GM13976 (cell line): ENCODE data around the gene EMSY.

Experiments
- DNase-seq: peaks from one replicate; pipeline ENCODE4 v3.0.0; 2012; ENCODE audit warnings: low spot score
- in situ Hi-C: fragments of 300-500 bp; cut with MboI; formaldehyde crosslinking; loops from one replicate; pipeline ENCODE4 v1.12.0; 2022; ENCODE audit warnings: low sequenced_read_pairs, mixed read lengths, inconsistent platforms; ENCODE audit not compliant: unreplicated experiment
- TF ChIP-seq, protein P1 (sequence below): IDR thresholded peaks from 2 replicates; pipeline ENCODE4 v1.5.1; 2012; ENCODE audit warnings: borderline replicate concordance, mild to moderate bottlenecking; ENCODE audit not compliant: insufficient read depth; ENCODE audit errors: extremely low read depth, missing control alignments, control extremely low read depth

The EMSY gene

DNA sequence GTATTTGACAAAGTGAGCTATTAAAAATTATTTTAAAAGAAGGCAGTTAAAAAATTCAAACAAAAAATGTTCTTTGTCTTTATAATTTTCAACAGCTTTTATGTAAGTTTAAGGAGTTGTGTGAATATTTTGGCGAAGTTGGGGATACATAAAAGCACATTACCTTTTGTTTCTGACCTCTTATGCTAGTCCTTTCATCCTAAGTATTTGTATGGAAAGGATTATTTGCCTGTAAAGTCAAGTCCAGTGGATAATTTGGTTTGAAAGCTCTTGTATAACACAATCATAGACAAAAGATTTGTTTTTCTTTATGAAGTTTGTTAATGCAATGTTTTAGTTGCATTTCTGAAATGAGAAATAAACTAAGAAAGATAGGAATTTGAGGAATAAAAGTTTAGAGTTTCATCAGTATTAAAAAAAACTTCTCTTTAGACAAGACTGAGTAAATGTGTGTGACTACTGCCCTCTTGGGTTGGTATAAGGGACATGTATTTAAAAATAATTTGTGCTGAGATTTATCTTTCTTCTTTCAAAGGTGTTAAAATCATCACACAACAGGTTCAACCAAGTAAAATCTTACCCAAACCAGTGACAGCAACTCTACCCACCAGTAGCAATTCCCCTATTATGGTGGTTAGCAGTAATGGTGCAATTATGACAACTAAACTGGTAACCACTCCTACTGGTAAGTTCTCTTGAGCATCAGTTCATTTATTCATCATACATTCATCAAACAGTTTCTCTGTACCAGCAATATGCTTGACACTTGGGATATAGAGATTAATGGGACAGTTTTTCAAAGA lies 68.2 kb downstream of the EMSY start:
- DNase-seq: no peak
- in situ Hi-C loops: no loop called here
- TF ChIP-seq, protein P1, sequence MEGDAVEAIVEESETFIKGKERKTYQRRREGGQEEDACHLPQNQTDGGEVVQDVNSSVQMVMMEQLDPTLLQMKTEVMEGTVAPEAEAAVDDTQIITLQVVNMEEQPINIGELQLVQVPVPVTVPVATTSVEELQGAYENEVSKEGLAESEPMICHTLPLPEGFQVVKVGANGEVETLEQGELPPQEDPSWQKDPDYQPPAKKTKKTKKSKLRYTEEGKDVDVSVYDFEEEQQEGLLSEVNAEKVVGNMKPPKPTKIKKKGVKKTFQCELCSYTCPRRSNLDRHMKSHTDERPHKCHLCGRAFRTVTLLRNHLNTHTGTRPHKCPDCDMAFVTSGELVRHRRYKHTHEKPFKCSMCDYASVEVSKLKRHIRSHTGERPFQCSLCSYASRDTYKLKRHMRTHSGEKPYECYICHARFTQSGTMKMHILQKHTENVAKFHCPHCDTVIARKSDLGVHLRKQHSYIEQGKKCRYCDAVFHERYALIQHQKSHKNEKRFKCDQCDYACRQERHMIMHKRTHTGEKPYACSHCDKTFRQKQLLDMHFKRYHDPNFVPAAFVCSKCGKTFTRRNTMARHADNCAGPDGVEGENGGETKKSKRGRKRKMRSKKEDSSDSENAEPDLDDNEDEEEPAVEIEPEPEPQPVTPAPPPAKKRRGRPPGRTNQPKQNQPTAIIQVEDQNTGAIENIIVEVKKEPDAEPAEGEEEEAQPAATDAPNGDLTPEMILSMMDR: no peak

DNA sequence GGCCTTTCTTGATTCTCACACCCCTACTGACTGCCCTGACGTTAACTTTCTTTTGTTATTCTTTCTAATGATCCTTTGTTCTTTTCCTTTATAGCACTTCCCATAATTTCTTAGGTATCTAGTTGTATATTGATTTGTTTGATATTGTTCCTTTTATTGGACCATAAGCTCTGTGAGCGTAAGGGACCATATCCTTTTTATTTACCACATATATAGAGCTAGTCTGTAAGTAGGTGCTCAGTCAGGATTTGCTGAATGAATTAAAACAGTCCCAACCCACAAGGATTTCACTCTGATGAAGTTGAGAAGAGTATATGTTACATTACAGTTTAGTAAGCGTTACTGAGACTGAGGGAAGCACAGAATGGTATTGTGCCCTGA lies 68.8 kb downstream of the EMSY start:
- in situ Hi-C loops: no loop called here

DNA sequence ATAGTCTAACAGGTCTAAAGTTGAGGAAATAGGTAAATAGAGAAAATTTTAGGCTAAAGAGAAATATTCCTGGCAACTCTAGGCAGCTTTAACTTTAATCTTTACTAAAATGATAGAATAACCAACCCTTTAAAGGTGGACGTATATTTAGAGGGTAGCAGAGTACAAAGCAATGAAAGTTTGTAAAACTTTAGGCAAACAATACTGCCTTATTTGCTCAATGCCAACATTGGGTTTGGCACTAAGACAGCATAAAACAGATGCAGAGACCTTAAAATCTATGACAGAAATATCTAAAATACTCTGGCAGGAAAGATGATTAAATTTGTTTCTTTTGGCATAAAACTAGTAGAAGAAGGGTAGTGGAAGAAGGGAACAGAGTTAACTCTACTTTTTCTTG lies 70.7 kb downstream of the EMSY start:
- TF ChIP-seq, protein P1: no peak
- in situ Hi-C loops: no loop called here
- DNase-seq: no peak

More for the DNA sequence above, 68.8 kb downstream of the EMSY start:
- no peak for DNase-seq
- TF ChIP-seq, protein P1: no peak

DNA sequence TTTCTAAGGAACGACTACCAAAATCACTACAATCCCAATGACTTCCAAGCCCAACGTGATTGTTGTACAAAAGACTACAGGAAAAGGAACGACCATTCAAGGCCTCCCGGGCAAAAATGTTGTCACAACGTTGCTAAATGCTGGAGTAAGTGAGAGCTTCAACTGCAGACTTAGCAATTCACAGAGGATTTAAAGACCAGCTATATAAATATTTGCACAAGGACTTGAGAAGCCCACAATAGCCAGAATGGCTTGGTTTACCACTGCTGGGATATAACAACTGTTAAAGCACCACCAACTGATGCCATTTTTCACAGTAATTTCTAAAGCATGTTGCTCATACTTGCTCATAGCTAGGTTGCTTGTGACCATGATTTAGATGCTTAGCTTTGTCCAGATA lies 78.3 kb downstream of the EMSY start:
- no peak for DNase-seq
- in situ Hi-C loops: no loop called here
- TF ChIP-seq, protein P1: no peak

DNA sequence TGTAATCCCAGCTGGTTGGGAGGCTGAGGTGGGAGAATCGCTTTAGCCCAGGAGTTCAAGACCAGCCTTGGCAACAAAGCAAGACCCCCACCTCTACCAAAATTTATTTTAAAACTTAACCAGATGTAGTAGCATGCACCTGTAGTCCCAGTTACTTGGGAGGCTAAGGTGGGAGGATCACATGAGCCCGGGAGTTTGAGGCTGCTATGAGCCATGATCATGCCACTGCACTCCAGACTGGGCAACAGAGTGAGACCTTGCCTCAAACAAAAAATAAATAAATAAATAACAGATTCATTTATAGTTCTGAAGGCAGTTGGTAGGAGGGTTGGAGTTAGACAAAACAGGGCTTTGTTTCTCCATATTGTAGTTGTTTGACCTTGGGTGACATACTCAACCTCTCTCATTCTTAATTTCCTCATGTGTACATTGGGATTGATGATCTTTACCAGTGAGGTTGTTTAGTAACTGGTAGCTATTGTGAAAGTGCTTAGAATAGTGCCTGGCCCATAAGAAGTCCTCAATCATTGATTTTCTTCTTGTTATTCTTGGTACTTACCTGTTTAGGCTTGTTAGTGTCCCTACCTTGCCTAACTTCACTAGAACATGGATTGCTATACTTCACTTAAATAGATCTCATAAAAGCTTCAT lies 79.1 kb downstream of the EMSY start:
- DNase-seq: no peak
- in situ Hi-C loops: no loop called here
- TF ChIP-seq, protein P1: no peak

DNA sequence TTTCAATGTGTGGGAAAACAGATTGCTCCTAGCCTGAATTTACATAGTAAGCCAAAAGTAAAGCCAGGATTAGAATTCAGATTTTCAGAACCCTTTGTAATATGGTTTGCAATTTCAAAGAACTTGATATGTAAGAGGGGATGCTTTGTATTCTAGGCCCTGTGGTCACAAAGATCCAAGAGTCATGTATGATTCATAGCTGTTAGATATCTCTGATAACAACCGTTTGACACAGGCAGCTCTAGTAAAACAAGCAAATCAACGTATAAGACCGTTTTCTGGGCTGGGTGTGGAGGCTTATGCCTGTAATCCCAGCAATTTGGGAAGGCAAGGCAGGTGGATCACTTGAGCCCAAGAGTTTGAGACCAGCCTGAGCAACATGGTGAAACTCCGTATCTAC lies 79.6 kb downstream of the EMSY start:
- in situ Hi-C loops: no loop called here
- no peak for DNase-seq
- TF ChIP-seq, protein P1: no peak
